HG03097 (cell line): ENCODE data around the gene SNAI3.

Experiments used
- ATAC-seq: cut with Tn5 transposase; IDR thresholded peaks from one replicate; pipeline ENCODE4 v1.9.1; 2021; ENCODE audit not compliant: unreplicated experiment, low FRiP score

Gene SNAI3

GRCh38 chr16:88705801-88706228 lies 19.5 kb upstream of the SNAI3 start:
- no peak for ATAC-seq

GRCh38 chr16:88705076-88705684 lies 18.9 kb upstream of the SNAI3 start:
- no peak for ATAC-seq

GRCh38 chr16:88703486-88704309 lies 17.4 kb upstream of the SNAI3 start:
- no peak for ATAC-seq

GRCh38 chr16:88702371-88703210 lies 16.3 kb upstream of the SNAI3 start:
- no peak for ATAC-seq

- no peak for ATAC-seq
Observed at GRCh38 chr16:88701581-88702370, 15.5 kb upstream of the SNAI3 start.

- ATAC-seq = peak; percentile 44
Observed at GRCh38 chr16:88700636-88701482, 14.6 kb upstream of the SNAI3 start.

- no peak for ATAC-seq
Observed at GRCh38 chr16:88700322-88700635, 14.0 kb upstream of the SNAI3 start.

- no peak for ATAC-seq
Observed at GRCh38 chr16:88699180-88699579, 12.9 kb upstream of the SNAI3 start.

GRCh38 chr16:88698646-88699045 lies 12.3 kb upstream of the SNAI3 start:
- no peak for ATAC-seq

- ATAC-seq = no peak
Observed at GRCh38 chr16:88697831-88698615, 11.7 kb upstream of the SNAI3 start.

GRCh38 chr16:88697116-88697830 lies 11.0 kb upstream of the SNAI3 start:
- no peak for ATAC-seq

GRCh38 chr16:88696441-88696840 lies 10.1 kb upstream of the SNAI3 start:
- no peak for ATAC-seq

GRCh38 chr16:88695753-88696152 lies 9.4 kb upstream of the SNAI3 start:
- no peak for ATAC-seq

GRCh38 chr16:88695218-88695617 lies 8.9 kb upstream of the SNAI3 start:
- no peak for ATAC-seq

- no peak for ATAC-seq
Observed at GRCh38 chr16:88694221-88695087, 8.1 kb upstream of the SNAI3 start.

GRCh38 chr16:88693420-88694177 lies 7.3 kb upstream of the SNAI3 start:
- ATAC-seq = no peak

- no peak for ATAC-seq
Observed at GRCh38 chr16:88692861-88693260, 6.6 kb upstream of the SNAI3 start.
